Smooth muscle cell (in vitro differentiated cells): ENCODE data around the gene SNX30. TPM values are rescaled to one million over a fixed set of nuclear protein-coding genes. Genes with fewer than 3 reads are reported as not detected.

Experiments used
- DNase-seq: peaks from one replicate; lab custom pipeline; 2025; ENCODE audit not compliant: unreplicated experiment; lab: John Stamatoyannopoulos, UW
- H2AFZ ChIP-seq: fragments of 200-600 bp; sonication (generic); 2 replicates; pipeline ENCODE4 v1.6.0; 2016; ENCODE audit warnings: antibody characterized with exemption, low read depth, mild to moderate bottlenecking
- H3F3A ChIP-seq: fragments of 200-600 bp; sonication (generic); 2 replicates; pipeline ENCODE4 v1.6.0; 2017; ENCODE audit warnings: antibody characterized with exemption, low read depth
- H3K27ac ChIP-seq: fragments of 200-600 bp; sonication (generic); 2 replicates; pipeline ENCODE4 v1.5.1; 2016; ENCODE audit warnings: low read depth, mild to moderate bottlenecking
- H3K27me3 ChIP-seq: fragments of 200-600 bp; sonication (generic); 2 replicates; pipeline ENCODE4 v1.6.1; 2016; ENCODE audit warnings: low read depth, mild to moderate bottlenecking
- H3K36me3 ChIP-seq: fragments of 200-600 bp; sonication (generic); 2 replicates; pipeline ENCODE4 v1.5.1; 2016; ENCODE audit warnings: low read depth
- H3K4me1 ChIP-seq: fragments of 200-600 bp; sonication (generic); 2 replicates; pipeline ENCODE4 v1.5.1; 2016; ENCODE audit warnings: low read depth
- H3K4me2 ChIP-seq: fragments of 200-600 bp; sonication (generic); 2 replicates; pipeline ENCODE4 v1.6.0; 2016; ENCODE audit warnings: mild to moderate bottlenecking
- H3K4me3 ChIP-seq: fragments of 200-600 bp; sonication (generic); 2 replicates; pipeline ENCODE4 v1.5.1; 2016; ENCODE audit warnings: mild to moderate bottlenecking
- H3K79me2 ChIP-seq: fragments of 200-600 bp; sonication (generic); 2 replicates; pipeline ENCODE4 v1.6.0; 2016; ENCODE audit warnings: low read depth, mild to moderate bottlenecking
- H3K9ac ChIP-seq: fragments of 200-600 bp; sonication (generic); 2 replicates; pipeline ENCODE4 v1.6.0; 2016; ENCODE audit warnings: low read depth
- H3K9me3 ChIP-seq: fragments of 200-600 bp; sonication (generic); replicated peaks from 2 replicates; pipeline ENCODE4 v1.5.1; 2016; ENCODE audit warnings: low read depth
- H4K20me1 ChIP-seq: fragments of 200-600 bp; sonication (generic); 2 replicates; pipeline ENCODE4 v1.6.0; 2016; ENCODE audit warnings: low read depth
- WGBS: methylation state at CpG from one replicate; pipeline ENCODE4 v1.1.7; 2016; ENCODE audit warnings: low lambda C conversion rate; 5-methylcytosine and 5-hydroxymethylcytosine counted together
- polyA plus RNA-seq: library from polyadenylated mRNA; unstranded; fragments of >200 nt; fragmentation: Nextera tagmentation; extraction: Ambion mirVana; gene quantifications from 2 replicates; pipeline ENCODE4 v1.2.1, GENCODE V29; 2016
- total RNA-seq: library from RNA; depleted of rRNA; stranded (reverse); fragments of >200 nt; gene quantifications from 2 replicates; pipeline ENCODE4 v1.2.3, GENCODE V29; 2014
- TF ChIP-seq, protein P1 (sequence below): fragments of 200-600 bp; sonication (generic); IDR thresholded peaks from 2 replicates; pipeline ENCODE4 v1.5.1; 2017; ENCODE audit warnings: borderline replicate concordance, mild to moderate bottlenecking, antibody characterized with exemption; ENCODE audit not compliant: insufficient read depth, poor library complexity, severe bottlenecking

The SNX30 gene
- total and polyA plus RNA-seq, 2 experiments from 2014 or later: 3.6 to 10.7 TPM

DNA sequence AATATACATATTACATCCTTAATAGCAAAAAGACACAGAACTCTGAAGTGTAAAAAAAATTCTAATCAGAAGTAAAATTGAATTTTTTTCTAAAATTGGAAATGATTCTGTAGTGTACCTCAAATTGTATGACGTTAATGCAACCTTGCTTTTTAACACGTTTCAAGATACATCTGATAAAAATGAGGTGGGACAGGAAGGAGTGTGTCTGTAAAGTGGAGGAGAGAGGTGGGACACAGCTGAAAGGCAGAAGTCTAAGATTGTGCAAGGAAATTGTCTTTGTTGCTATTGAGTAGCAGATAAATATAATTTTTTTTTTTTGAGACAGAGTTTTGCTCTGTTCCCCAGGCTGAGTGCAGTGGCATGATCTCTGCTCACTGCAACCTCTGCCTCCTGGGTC, 15.7 kb upstream of the SNX30 start:
- H3F3A ChIP-seq: no peaks in the 10 kb centered on the region
- 87% methylated on average over 2 of the region's 2 CpGs for WGBS
- no peak overlapping the region for H2AFZ ChIP-seq
- H4K20me1 ChIP-seq: no peaks in the 10 kb centered on the region
- H3K27me3 ChIP-seq: no peaks in the 10 kb centered on the region
- H3K36me3 ChIP-seq: no peaks in the 10 kb centered on the region
- no peaks in the 10 kb centered on the region for H3K9me3 ChIP-seq
- H3K4me1 ChIP-seq: no peaks in the 10 kb centered on the region
- H3K4me3 ChIP-seq: no peak overlapping the region
- no peak overlapping the region for H3K9ac ChIP-seq
- DNase-seq: no peak
- no peak overlapping the region for H3K4me2 ChIP-seq
- TF ChIP-seq, protein P1, sequence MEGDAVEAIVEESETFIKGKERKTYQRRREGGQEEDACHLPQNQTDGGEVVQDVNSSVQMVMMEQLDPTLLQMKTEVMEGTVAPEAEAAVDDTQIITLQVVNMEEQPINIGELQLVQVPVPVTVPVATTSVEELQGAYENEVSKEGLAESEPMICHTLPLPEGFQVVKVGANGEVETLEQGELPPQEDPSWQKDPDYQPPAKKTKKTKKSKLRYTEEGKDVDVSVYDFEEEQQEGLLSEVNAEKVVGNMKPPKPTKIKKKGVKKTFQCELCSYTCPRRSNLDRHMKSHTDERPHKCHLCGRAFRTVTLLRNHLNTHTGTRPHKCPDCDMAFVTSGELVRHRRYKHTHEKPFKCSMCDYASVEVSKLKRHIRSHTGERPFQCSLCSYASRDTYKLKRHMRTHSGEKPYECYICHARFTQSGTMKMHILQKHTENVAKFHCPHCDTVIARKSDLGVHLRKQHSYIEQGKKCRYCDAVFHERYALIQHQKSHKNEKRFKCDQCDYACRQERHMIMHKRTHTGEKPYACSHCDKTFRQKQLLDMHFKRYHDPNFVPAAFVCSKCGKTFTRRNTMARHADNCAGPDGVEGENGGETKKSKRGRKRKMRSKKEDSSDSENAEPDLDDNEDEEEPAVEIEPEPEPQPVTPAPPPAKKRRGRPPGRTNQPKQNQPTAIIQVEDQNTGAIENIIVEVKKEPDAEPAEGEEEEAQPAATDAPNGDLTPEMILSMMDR: no peak
- H3K79me2 ChIP-seq: no peaks in the 10 kb centered on the region
- no peak overlapping the region for H3K27ac ChIP-seq

DNA sequence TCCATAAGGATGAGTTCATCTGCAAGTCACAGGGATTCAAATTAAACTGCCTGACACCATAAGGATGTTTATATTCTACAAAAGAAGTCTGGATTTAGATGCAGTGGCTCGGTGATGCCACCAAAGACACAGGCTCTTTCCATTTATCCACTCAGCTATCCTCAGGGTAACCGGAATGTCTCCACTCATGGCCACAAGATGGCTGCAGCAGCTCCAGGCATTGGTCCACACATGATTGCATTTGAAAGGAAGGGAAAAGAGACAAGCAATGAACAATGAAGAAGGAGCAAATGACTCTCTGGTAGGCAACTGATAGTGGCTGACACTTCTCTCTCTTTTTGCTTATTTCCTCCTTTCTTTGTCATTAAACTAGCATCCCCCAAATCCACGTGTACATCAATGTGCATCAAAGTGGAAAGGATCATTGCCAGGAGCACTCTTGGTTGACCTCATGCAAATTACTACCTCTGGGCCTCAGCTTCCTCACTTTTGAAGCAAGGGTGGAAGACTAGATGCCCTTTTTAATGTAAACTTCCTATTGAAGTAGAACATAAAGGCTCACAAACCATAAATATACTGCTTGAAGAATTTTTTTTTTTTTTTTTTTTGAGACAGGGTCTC, 7.2 kb upstream of the SNX30 start:
- Histone ChIP-seq H3K9me3 (no peaks in the 10 kb centered on the region), H3F3A (no peaks in the 10 kb centered on the region), H3K27ac (no peak overlapping the region), H3K4me3 (no peak overlapping the region), H3K9ac (no peak overlapping the region), H3K4me2 (no peak overlapping the region), H3K4me1 (no peaks in the 10 kb centered on the region), H2AFZ (no peak overlapping the region), H4K20me1 (no peaks in the 10 kb centered on the region), H3K27me3 (no peaks in the 10 kb centered on the region), H3K36me3 (no peaks in the 10 kb centered on the region), H3K79me2 (no peaks in the 10 kb centered on the region)
- no peak for DNase-seq
- 90% methylated on average over 3 of the region's 3 CpGs for WGBS
- TF ChIP-seq, protein P1: no peak

DNA sequence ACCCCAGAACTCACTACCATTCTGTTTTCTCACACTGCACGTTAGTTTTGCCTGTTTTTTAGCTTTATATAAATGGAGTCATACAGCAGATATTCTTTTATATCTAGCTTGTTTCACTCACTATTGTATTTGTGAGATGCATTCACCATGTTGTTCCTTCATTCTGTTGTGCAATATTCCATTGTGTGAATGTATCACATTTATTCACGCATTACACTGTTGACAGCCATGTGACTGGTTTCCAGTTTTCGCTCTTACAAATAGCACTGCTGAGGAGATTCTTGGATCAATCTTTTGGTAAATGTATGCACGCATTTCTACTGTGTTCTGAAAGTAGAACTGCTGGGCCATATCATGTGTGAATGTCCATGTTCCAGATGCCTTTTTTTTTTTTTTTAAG, 6.4 kb upstream of the SNX30 start:
- H3K27ac ChIP-seq: no peak overlapping the region
- H3K9ac ChIP-seq: no peak overlapping the region
- no peaks in the 10 kb centered on the region for H3K27me3 ChIP-seq
- DNase-seq: no peak
- no peak overlapping the region for H3K4me2 ChIP-seq
- H4K20me1 ChIP-seq: no peaks in the 10 kb centered on the region
- H3F3A ChIP-seq: no peaks in the 10 kb centered on the region
- no peaks in the 10 kb centered on the region for H3K79me2 ChIP-seq
- H3K9me3 ChIP-seq: no peaks in the 10 kb centered on the region
- no peaks in the 10 kb centered on the region for H3K4me1 ChIP-seq
- no peaks in the 10 kb centered on the region for H3K36me3 ChIP-seq
- H2AFZ ChIP-seq: no peak overlapping the region
- H3K4me3 ChIP-seq: no peak overlapping the region
- WGBS: 80% methylated on average over 4 of the region's 4 CpGs
- TF ChIP-seq, protein P1: no peak

DNA sequence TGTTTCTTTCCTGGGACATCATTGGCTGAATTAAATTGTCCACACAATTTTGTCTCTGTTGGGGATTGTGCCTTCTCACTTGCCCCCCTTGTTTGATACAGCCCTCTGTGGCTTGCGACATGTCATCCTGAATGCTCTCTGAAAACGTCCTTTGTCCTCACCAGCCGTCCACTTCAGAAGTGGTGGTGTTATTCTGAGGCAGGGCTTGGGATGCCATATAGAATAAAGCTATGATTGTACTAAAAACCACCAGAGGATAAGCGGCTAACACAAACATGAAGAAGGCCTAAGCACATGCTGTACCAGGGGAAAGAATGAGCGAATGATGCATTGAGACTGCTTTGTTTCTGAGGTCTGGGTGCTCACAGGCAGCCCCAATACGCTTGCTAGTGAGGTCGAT, 3.5 kb upstream of the SNX30 start:
- Histone ChIP-seq H3K9ac (no peak overlapping the region), H3K36me3 (no peaks in the 10 kb centered on the region), H3K79me2 (no peaks in the 10 kb centered on the region), H2AFZ (no peak overlapping the region), H3K27ac (no peak overlapping the region), H4K20me1 (peaks cover 3% of the 10 kb centered on the region), H3K4me2 (no peak overlapping the region), H3K4me3 (no peak overlapping the region), H3K4me1 (peaks cover 12% of the 10 kb centered on the region), H3F3A (peaks cover 8% of the 10 kb centered on the region), H3K27me3 (no peaks in the 10 kb centered on the region), H3K9me3 (no peaks in the 10 kb centered on the region)
- TF ChIP-seq, protein P1: no peak
- 85% methylated on average over 7 of the region's 7 CpGs for WGBS
- DNase-seq: no peak
